Activated T-helper 17 cell treated with anti-CD3 and anti-CD28 coated beads, Interleukin-2, amount 50 U/mL, for 72 hours (primary cell): ENCODE results near the gene HEATR5A. TPM values are rescaled to one million over a fixed set of nuclear protein-coding genes. Genes with fewer than 3 reads are reported as not detected.

ENCODE experiments used
- ATAC-seq: fragments of 150-1000 bp; cut with Tn5 transposase; replicated peaks from 2 replicates; pipeline ENCODE4 v1.10.0; 2021; ENCODE audit warnings: mild to moderate bottlenecking, moderate library complexity
- H3K27ac Mint-ChIP-seq: one replicate; pipeline ENCODE4 v1.8.0; 2022; ENCODE audit warnings: mixed read lengths
- H3K27me3 Mint-ChIP-seq: one replicate; pipeline ENCODE4 v1.8.0; 2022; ENCODE audit warnings: mixed read lengths
- H3K36me3 Mint-ChIP-seq: one replicate; pipeline ENCODE4 v1.8.0; 2022; ENCODE audit warnings: low read depth, mild to moderate bottlenecking, mixed read lengths
- H3K4me1 Mint-ChIP-seq: one replicate; pipeline ENCODE4 v1.8.0; 2022; ENCODE audit warnings: mixed read lengths
- H3K4me3 Mint-ChIP-seq: one replicate; pipeline ENCODE4 v1.8.0; 2022; ENCODE audit warnings: mild to moderate bottlenecking, mixed read lengths
- H3K9me3 Mint-ChIP-seq: one replicate; pipeline ENCODE4 v1.8.0; 2022; ENCODE audit warnings: mixed read lengths
- total RNA-seq, 2 donors: library from RNA; stranded (reverse); gene quantifications; one replicate each; pipeline ENCODE4 v1.2.3, GENCODE V29; 2022

The HEATR5A gene
- total RNA-seq, 2 donors from 2014 or later: 16.4 to 23.8 TPM

- Mint-ChIP-seq H3K4me3 (no peak overlapping the region), H3K9me3 (no peaks in the 10 kb centered on the region), H3K4me1 (peaks cover 12% of the 10 kb centered on the region), H3K36me3 (peaks cover 9% of the 10 kb centered on the region), H3K27me3 (no peaks in the 10 kb centered on the region), H3K27ac (no peak overlapping the region)
- ATAC-seq: no peak
Measured at GRCh38 chr14:31410048-31410650, 10.2 kb downstream of the HEATR5A start.

DNA sequence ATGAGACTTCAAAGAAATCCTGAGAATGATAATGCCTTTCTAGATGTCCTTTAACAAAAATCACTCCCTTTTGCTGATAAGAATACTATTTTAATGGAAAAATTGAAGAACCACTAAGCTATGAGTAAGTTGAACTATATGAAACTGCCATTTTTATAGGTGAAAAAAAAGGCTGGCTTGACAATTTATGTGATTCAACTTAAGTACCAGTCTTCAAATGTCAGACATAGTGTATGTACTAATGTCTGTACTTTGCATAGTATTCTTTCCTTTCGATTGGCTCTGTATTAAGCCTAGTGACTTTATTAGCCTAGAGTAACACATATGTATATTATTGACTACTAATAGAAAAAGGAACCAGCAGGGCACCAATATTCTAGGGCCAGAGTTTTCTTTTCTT lies 11.9 kb downstream of the HEATR5A start:
- peaks cover 9% of the 10 kb centered on the region for H3K36me3 Mint-ChIP-seq
- ATAC-seq: peak; percentile 52
- H3K27me3 Mint-ChIP-seq: no peaks in the 10 kb centered on the region
- H3K4me3 Mint-ChIP-seq: no peak overlapping the region
- peaks cover 5% of the 10 kb centered on the region for H3K4me1 Mint-ChIP-seq
- no peak overlapping the region for H3K27ac Mint-ChIP-seq
- H3K9me3 Mint-ChIP-seq: no peaks in the 10 kb centered on the region

DNA sequence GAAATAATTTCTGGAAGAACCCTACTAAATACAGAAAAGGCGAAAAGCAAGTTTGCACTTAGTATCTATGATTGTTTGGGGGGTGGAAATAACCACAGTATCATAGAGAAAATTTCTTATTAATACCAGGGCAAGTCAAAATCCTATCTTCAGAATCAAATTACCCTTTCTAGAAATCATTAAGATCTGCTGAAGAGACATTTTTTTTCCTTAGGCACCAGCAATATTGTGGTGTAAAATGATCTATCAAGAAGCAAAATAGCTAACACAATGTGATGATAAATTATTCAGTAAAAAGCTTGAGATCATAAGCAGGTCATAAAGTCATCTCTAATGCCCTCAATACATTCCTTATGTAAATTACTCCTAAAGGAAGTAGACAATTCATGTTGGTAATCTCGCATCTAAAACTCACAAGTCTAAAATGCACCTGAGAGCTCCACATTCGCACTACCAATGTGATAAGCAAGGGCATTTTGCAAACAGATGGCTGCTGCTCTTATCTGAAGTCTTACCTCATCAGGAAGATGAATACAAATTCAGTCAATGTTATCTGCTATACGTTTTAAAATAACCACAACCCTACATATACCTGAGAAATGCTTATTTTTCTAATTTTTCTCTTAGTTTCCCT lies 14.6 kb downstream of the HEATR5A start:
- Mint-ChIP-seq H3K36me3 (peaks cover 30% of the 10 kb centered on the region), H3K4me1 (no peaks in the 10 kb centered on the region), H3K9me3 (no peaks in the 10 kb centered on the region), H3K27ac (no peak overlapping the region), H3K4me3 (no peak overlapping the region), H3K27me3 (no peaks in the 10 kb centered on the region)
- no peak for ATAC-seq

DNA sequence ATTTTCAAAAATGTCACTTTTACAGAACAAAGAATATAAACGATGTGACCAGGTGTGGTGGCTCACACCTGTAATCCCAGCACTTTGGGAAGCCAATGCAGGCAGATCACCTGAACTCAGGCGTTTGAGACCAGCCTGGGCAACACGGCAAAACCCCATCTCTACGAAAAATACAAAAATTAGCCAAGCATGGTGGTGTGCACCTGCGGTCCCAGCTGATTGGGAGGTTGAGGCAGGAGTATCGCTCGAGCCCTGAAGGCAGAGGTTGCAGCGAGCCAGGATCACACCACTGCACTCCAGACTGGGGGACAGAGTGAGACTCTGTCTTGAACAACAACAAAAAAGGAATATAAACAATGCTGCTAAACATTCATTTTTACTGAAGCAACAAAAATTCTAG lies 15.2 kb downstream of the HEATR5A start:
- H3K4me3 Mint-ChIP-seq: no peak overlapping the region
- peaks cover 28% of the 10 kb centered on the region for H3K36me3 Mint-ChIP-seq
- no peaks in the 10 kb centered on the region for H3K27me3 Mint-ChIP-seq
- no peak for ATAC-seq
- H3K4me1 Mint-ChIP-seq: peaks cover 2% of the 10 kb centered on the region
- no peaks in the 10 kb centered on the region for H3K9me3 Mint-ChIP-seq
- H3K27ac Mint-ChIP-seq: no peak overlapping the region

DNA sequence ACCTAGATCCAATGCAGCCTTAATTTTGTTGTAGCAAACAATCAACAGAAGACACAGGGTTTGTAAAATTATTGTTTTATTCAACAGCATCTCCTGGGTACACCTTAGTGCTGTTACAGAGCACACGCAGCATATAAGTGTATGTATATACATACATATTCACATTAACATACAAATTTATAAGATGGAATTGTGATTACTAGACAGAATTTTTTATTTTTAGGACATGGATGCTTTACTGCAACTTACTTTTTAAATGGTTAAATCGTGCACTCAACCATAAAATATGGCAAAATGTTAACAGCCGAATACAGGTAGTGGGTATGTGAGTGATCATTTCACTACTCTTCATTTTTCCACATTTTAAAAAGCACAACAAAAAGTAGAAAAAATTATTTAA lies 16.6 kb downstream of the HEATR5A start:
- Mint-ChIP-seq H3K4me1 (peaks cover 4% of the 10 kb centered on the region), H3K4me3 (no peak overlapping the region), H3K9me3 (no peaks in the 10 kb centered on the region), H3K36me3 (peaks cover 32% of the 10 kb centered on the region), H3K27ac (no peak overlapping the region), H3K27me3 (no peaks in the 10 kb centered on the region)
- ATAC-seq: no peak

DNA sequence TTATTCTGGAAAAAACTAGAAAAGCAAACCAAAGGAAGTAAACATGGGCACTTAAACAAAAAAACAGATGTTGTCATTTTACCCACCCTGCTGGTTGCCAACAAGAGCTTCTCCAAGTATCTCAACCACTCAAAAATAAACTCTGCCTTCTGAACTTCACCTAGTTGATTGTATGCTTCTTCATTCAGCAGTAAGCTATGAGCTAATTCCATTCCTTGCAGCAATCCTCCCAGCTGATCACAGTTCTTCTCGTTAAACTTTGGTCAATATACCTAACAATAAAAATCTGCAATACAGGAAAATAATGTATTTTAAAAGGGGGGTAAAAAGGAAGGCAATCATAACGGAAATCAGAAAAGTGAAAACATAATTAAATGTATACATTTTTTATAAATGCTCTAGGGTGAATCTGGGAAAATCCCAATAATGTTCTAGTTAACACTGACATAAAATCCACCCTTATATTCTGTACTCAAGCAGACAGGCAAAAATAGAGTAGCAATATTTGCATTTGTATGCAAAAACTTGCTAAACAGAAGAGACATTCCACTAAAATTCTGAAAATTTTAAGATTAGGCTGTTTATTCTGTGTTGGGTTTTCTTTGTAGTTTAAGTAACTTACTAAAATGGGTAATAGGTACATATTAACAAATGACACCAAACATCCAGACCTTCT lies 17.4 kb downstream of the HEATR5A start:
- no peaks in the 10 kb centered on the region for H3K27me3 Mint-ChIP-seq
- H3K36me3 Mint-ChIP-seq: peaks cover 40% of the 10 kb centered on the region
- no peak overlapping the region for H3K4me3 Mint-ChIP-seq
- H3K9me3 Mint-ChIP-seq: no peaks in the 10 kb centered on the region
- ATAC-seq: no peak
- H3K4me1 Mint-ChIP-seq: peaks cover 4% of the 10 kb centered on the region
- H3K27ac Mint-ChIP-seq: no peak overlapping the region

GRCh38 chr14:31401369-31401932 lies 18.9 kb downstream of the HEATR5A start:
- H3K4me3 Mint-ChIP-seq: peak overlapping the region; percentile 20
- H3K27ac Mint-ChIP-seq: peak overlapping the region; percentile 32
- H3K27me3 Mint-ChIP-seq: no peaks in the 10 kb centered on the region
- peaks cover 43% of the 10 kb centered on the region for H3K36me3 Mint-ChIP-seq
- no peak for ATAC-seq
- H3K4me1 Mint-ChIP-seq: peaks cover 4% of the 10 kb centered on the region
- no peaks in the 10 kb centered on the region for H3K9me3 Mint-ChIP-seq

- Mint-ChIP-seq H3K27me3 (no peaks in the 10 kb centered on the region), H3K4me3 (peak overlapping the region; percentile 49), H3K27ac (peak overlapping the region; percentile 30), H3K9me3 (no peaks in the 10 kb centered on the region), H3K4me1 (peaks cover 4% of the 10 kb centered on the region), H3K36me3 (peaks cover 43% of the 10 kb centered on the region)
- peak; percentile 76 for ATAC-seq
Measured at GRCh38 chr14:31400031-31400638, 20.2 kb downstream of the HEATR5A start.

- Mint-ChIP-seq H3K36me3 (peaks cover 43% of the 10 kb centered on the region), H3K4me1 (peaks cover 16% of the 10 kb centered on the region), H3K4me3 (no peak overlapping the region), H3K9me3 (no peaks in the 10 kb centered on the region), H3K27me3 (no peaks in the 10 kb centered on the region), H3K27ac (peak overlapping the region; percentile 15)
- ATAC-seq: no peak
Measured at GRCh38 chr14:31395572-31396205, 24.7 kb downstream of the HEATR5A start.

DNA sequence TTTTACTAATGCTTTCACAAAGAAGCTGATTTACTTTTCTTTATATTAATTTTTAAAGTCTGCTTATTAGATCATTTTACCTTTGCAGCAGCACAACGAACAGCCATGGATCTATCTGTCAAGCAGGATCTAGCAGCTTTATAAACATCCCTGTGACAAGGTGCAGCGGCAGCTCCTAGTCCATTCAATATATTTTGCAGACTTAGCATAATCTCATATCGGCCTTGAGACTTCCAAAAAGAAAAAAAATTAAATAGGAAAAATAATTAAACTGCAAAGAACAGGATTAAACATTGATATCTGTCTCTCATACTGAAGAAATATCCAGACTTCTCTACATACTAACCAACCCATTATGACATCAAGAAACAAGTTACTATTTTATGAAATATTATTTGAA lies 25.2 kb downstream of the HEATR5A start:
- H3K9me3 Mint-ChIP-seq: no peaks in the 10 kb centered on the region
- peaks cover 16% of the 10 kb centered on the region for H3K4me1 Mint-ChIP-seq
- no peak for ATAC-seq
- no peak overlapping the region for H3K27ac Mint-ChIP-seq
- H3K4me3 Mint-ChIP-seq: no peak overlapping the region
- no peaks in the 10 kb centered on the region for H3K27me3 Mint-ChIP-seq
- peaks cover 42% of the 10 kb centered on the region for H3K36me3 Mint-ChIP-seq

- H3K27ac Mint-ChIP-seq: no peak overlapping the region
- no peaks in the 10 kb centered on the region for H3K27me3 Mint-ChIP-seq
- ATAC-seq: no peak
- no peak overlapping the region for H3K4me3 Mint-ChIP-seq
- no peaks in the 10 kb centered on the region for H3K9me3 Mint-ChIP-seq
- H3K36me3 Mint-ChIP-seq: peaks cover 31% of the 10 kb centered on the region
- peaks cover 25% of the 10 kb centered on the region for H3K4me1 Mint-ChIP-seq
Measured at GRCh38 chr14:31391977-31392503, 28.3 kb downstream of the HEATR5A start.

GRCh38 chr14:31391473-31391872 lies 28.9 kb downstream of the HEATR5A start:
- Mint-ChIP-seq H3K27me3 (no peaks in the 10 kb centered on the region), H3K36me3 (peaks cover 35% of the 10 kb centered on the region), H3K4me1 (peaks cover 25% of the 10 kb centered on the region), H3K27ac (no peak overlapping the region), H3K4me3 (no peak overlapping the region), H3K9me3 (no peaks in the 10 kb centered on the region)
- ATAC-seq: peak; percentile 25

GRCh38 chr14:31389946-31390345 lies 30.4 kb downstream of the HEATR5A start:
- Mint-ChIP-seq H3K27me3 (no peaks in the 10 kb centered on the region), H3K36me3 (peaks cover 45% of the 10 kb centered on the region), H3K4me3 (peak overlapping the region; percentile 21), H3K9me3 (no peaks in the 10 kb centered on the region), H3K27ac (peak overlapping the region; percentile 81), H3K4me1 (peaks cover 25% of the 10 kb centered on the region)
- ATAC-seq: peak; percentile 48
